Karpas-422 (cell line): ENCODE results near the gene KRTAP12-2. TPM values are rescaled to one million over a fixed set of nuclear protein-coding genes. Genes with fewer than 3 reads are reported as not detected.
"Not testable (repeated sequence)": the region's sequence is repeated elsewhere in the genome, so short reads cannot be mapped to it uniquely, and the experiment has no call there.

Source experiments
- DNase-seq: peaks from one replicate; pipeline ENCODE4 v3.0.0-alpha.2; 2015
- H2AFZ ChIP-seq: fragments of 200-600 bp; sonication (generic); 2 replicates; pipeline ENCODE4 v1.6.1; 2014; ENCODE audit warnings: antibody characterized with exemption, low read length, mixed read lengths
- H3K27ac ChIP-seq: fragments of 200-600 bp; sonication (generic); 2 replicates; pipeline ENCODE4 v1.5.1; 2014; ENCODE audit warnings: mild to moderate bottlenecking, low read length, moderate library complexity
- H3K27me3 ChIP-seq: fragments of 200-600 bp; sonication (generic); 2 replicates; pipeline ENCODE4 v1.6.1; 2014; ENCODE audit warnings: low read length, mixed read lengths
- H3K36me3 ChIP-seq: fragments of 200-600 bp; sonication (generic); 2 replicates; pipeline ENCODE4 v1.6.1; 2014; ENCODE audit warnings: low read length, mixed read lengths; ENCODE audit not compliant: insufficient read depth
- H3K4me1 ChIP-seq: fragments of 200-600 bp; sonication (generic); 2 replicates; pipeline ENCODE4 v1.6.1; 2014; ENCODE audit warnings: mild to moderate bottlenecking, low read length, mixed read lengths
- H3K4me2 ChIP-seq: fragments of 200-600 bp; sonication (generic); 2 replicates; pipeline ENCODE4 v1.6.1; 2014; ENCODE audit warnings: low read length, low read depth, mild to moderate bottlenecking; ENCODE audit not compliant: poor library complexity, severe bottlenecking
- H3K4me3 ChIP-seq: fragments of 200-600 bp; sonication (generic); 2 replicates; pipeline ENCODE4 v1.5.1; 2014; ENCODE audit warnings: mild to moderate bottlenecking, antibody characterized with exemption, low read length, mixed read lengths
- H3K79me2 ChIP-seq: fragments of 200-600 bp; sonication (generic); 2 replicates; pipeline ENCODE4 v1.6.1; 2014; ENCODE audit warnings: mild to moderate bottlenecking, low read length, mixed read lengths
- H3K9ac ChIP-seq: fragments of 200-600 bp; sonication (generic); 2 replicates; pipeline ENCODE4 v1.6.0; 2014; ENCODE audit warnings: low read length
- H3K9me2 ChIP-seq: fragments of 200-600 bp; sonication (generic), shearing (Covaris generic); replicated peaks from 2 replicates; pipeline ENCODE4 v1.6.0; 2014; ENCODE audit warnings: mild to moderate bottlenecking, low read length, moderate library complexity; ENCODE audit not compliant: insufficient read depth
- H3K9me3 ChIP-seq: fragments of 300-700, 200-600 bp; sonication (generic); 2 replicates; pipeline ENCODE4 v1.6.1; 2014; ENCODE audit warnings: low read length, mixed read lengths
- H4K20me1 ChIP-seq: fragments of 200-600 bp; sonication (generic); 2 replicates; pipeline ENCODE4 v1.6.1; 2014; ENCODE audit warnings: mild to moderate bottlenecking, antibody characterized with exemption, low read length, low read depth; ENCODE audit not compliant: insufficient read depth
- total RNA-seq: library from RNA; depleted of rRNA; stranded (reverse); fragments of >200 nt; shearing (Covaris generic); gene quantifications from 2 replicates; pipeline ENCODE4 v1.2.3, GENCODE V29; 2014; ENCODE audit warnings: low replicate concordance

KRTAP12-2 gene
- total RNA-seq, 1 experiment from 2014 or later = not detected

DNA sequence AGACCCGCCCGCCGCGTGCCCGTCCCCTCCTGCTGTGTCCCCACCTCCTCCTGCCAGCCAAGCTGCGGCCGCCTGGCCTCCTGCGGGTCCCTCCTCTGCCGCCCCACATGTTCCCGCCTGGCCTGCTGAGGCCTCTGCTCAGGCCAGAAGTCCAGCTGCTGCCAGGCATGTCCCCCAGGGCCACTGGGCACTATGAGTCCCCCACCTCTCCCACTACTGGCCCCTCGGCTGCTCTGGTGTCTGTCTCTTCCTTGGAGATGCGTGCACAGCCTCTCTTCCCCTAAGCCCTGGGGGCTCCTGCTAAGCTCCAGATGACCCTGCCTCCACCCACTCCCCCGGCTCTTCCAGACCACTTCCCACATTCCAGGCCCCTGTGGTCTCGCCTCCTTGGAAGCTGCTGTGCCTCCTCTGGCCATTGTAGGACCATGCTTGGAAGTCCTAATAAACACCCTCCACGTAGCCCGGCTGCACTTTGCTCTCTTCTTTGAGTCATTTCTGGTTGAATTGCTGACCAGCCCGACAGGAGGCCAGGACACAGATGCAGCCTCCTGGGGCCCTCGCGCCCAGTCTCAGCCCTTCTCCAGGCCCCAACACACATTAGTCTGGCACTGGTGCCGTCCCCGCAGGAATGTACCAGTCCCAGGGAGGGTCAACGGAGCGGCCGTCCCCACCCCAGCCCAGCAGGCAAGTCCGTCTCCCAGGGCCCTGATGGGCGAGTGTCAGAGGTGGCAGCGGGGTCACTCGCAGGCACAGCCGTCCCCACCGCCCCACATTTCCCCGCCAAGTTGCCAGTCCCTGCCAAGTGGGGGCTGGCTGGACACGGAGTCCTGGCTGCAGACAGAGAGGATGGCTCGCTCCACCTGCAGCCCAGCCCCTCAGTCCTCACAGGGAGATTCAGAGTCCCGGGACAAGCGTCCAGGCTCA is 31.3 kb upstream of the KRTAP12-2 start:
- Histone ChIP-seq H3K36me3 (no peaks in the 10 kb centered on the region), H3K79me2 (no peaks in the 10 kb centered on the region), H3K9me2 (no peaks in the 10 kb centered on the region), H3K4me1 (no peaks in the 10 kb centered on the region), H3K9ac (no peak overlapping the region), H3K4me3 (no peak overlapping the region), H4K20me1 (no peaks in the 10 kb centered on the region), H3K27me3 (no peaks in the 10 kb centered on the region), H3K4me2 (no peak overlapping the region), H3K27ac (no peak overlapping the region), H2AFZ (no peak overlapping the region), H3K9me3 (no peaks in the 10 kb centered on the region)
- DNase-seq = no peak

GRCh38 chr21:44697172-44697810 is 30.6 kb upstream of the KRTAP12-2 start, which contains the start of gene KRTAP10-12:
Gene KRTAP10-12 (plus strand): TSS chr21:44697172. CDS start chr21:44697202, 30 bp downstream.
- not testable (repeated sequence) for H3K27ac ChIP-seq, H3K9ac ChIP-seq, H2AFZ ChIP-seq, H3K4me1 ChIP-seq, H3K9me2 ChIP-seq, H3K79me2 ChIP-seq, H3K4me2 ChIP-seq, H4K20me1 ChIP-seq, H3K36me3 ChIP-seq, DNase-seq, H3K4me3 ChIP-seq, H3K27me3 ChIP-seq, H3K9me3 ChIP-seq

DNA sequence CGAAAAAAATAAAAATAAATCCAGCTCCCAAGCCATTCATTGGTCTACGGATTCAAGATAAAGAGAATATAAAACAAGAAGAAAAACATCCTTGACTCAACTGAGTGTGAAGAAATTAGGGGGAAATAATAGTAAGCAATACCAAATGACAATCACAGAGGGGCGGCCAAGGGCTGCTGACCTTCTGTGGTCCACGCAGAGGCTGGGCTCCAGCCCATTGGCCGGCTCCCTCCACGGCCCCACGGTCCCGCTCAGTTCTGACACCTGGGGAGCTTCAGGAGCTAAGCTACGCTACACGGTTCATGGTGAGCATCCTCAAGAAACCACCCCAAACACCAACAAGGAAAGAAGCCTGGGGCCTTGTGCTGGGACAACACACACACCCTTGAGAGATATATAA is 29.8 kb upstream of the KRTAP12-2 start:
- Histone ChIP-seq H3K4me3 (no peak overlapping the region), H2AFZ (no peak overlapping the region), H3K9me2 (no peaks in the 10 kb centered on the region), H4K20me1 (no peaks in the 10 kb centered on the region), H3K9ac (no peak overlapping the region), H3K4me1 (no peaks in the 10 kb centered on the region), H3K79me2 (no peaks in the 10 kb centered on the region), H3K36me3 (no peaks in the 10 kb centered on the region), H3K27me3 (no peaks in the 10 kb centered on the region), H3K4me2 (no peak overlapping the region), H3K27ac (no peak overlapping the region), H3K9me3 (no peaks in the 10 kb centered on the region)
- no peak for DNase-seq

DNA sequence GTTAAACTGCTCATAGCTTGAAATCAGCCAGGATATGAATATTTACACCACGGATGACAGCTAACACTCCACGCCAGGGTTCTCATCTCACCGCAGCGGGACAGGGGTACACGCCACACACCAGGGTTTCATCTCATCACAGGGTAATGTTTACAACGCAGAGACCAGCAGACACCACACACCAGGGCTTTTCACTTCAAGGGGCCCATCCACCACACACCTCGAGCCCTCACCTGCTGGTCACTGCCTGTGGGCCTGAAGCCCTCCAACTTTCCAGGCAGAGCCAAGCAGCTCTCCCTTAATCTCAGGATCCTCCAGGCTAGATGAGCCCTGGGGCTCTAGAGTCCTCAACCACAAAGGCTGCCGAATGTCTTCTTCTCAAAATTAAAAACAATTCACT is 28.9 kb upstream of the KRTAP12-2 start:
- DNase-seq = no peak
- Histone ChIP-seq H3K27ac (no peak overlapping the region), H3K79me2 (no peaks in the 10 kb centered on the region), H3K36me3 (no peaks in the 10 kb centered on the region), H3K4me2 (no peak overlapping the region), H3K9me3 (no peaks in the 10 kb centered on the region), H3K9me2 (no peaks in the 10 kb centered on the region), H3K27me3 (no peaks in the 10 kb centered on the region), H3K9ac (no peak overlapping the region), H3K4me3 (no peak overlapping the region), H4K20me1 (no peaks in the 10 kb centered on the region), H2AFZ (no peak overlapping the region), H3K4me1 (no peaks in the 10 kb centered on the region)

DNA sequence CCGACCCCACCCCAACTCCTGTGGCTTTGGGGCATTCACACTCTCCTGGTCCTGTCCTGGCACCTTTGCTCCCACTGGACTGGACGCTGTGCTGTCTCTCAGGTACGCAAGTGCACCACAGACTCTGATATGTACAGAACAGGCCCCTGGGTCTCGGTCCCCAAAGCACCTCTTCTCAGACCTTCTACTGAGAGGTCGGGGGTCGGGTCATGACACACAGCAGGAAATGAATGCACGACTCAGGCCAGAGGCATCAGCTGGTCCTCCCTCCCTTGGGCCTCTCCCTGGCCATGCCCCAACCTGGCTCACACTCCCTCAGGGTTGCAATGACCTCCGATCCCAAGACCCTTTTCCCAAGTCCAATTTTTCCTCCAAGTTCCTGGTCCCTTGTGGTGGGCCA is 28.5 kb upstream of the KRTAP12-2 start:
- no peaks in the 10 kb centered on the region for H3K9me3 ChIP-seq
- no peak overlapping the region for H2AFZ ChIP-seq
- no peaks in the 10 kb centered on the region for H3K36me3 ChIP-seq
- no peaks in the 10 kb centered on the region for H3K79me2 ChIP-seq
- H4K20me1 ChIP-seq = no peaks in the 10 kb centered on the region
- no peak overlapping the region for H3K9ac ChIP-seq
- H3K4me1 ChIP-seq = no peaks in the 10 kb centered on the region
- H3K9me2 ChIP-seq = no peaks in the 10 kb centered on the region
- H3K4me3 ChIP-seq = no peak overlapping the region
- H3K27ac ChIP-seq = no peak overlapping the region
- no peak overlapping the region for H3K4me2 ChIP-seq
- no peak for DNase-seq
- no peaks in the 10 kb centered on the region for H3K27me3 ChIP-seq

- Histone ChIP-seq H3K4me1 (no peaks in the 10 kb centered on the region), H3K9ac (no peak overlapping the region), H3K9me3 (no peaks in the 10 kb centered on the region), H3K27me3 (no peaks in the 10 kb centered on the region), H3K9me2 (no peaks in the 10 kb centered on the region), H3K27ac (no peak overlapping the region), H3K4me3 (no peak overlapping the region), H4K20me1 (no peaks in the 10 kb centered on the region), H2AFZ (no peak overlapping the region), H3K36me3 (no peaks in the 10 kb centered on the region), H3K79me2 (no peaks in the 10 kb centered on the region), H3K4me2 (no peak overlapping the region)
- DNase-seq = no peak
Observed at GRCh38 chr21:44694776-44695175, 28.0 kb upstream of the KRTAP12-2 start.

GRCh38 chr21:44692798-44693512 is 26.2 kb upstream of the KRTAP12-2 start:
- H3K9me3 ChIP-seq = no peaks in the 10 kb centered on the region
- H4K20me1 ChIP-seq = no peaks in the 10 kb centered on the region
- H3K27me3 ChIP-seq = no peaks in the 10 kb centered on the region
- DNase-seq = no peak
- no peak overlapping the region for H3K9ac ChIP-seq
- H3K27ac ChIP-seq = no peak overlapping the region
- H2AFZ ChIP-seq = no peak overlapping the region
- no peak overlapping the region for H3K4me3 ChIP-seq
- no peak overlapping the region for H3K4me2 ChIP-seq
- H3K36me3 ChIP-seq = no peaks in the 10 kb centered on the region
- H3K4me1 ChIP-seq = peaks cover 4% of the 10 kb centered on the region
- no peaks in the 10 kb centered on the region for H3K79me2 ChIP-seq
- H3K9me2 ChIP-seq = no peaks in the 10 kb centered on the region

DNA sequence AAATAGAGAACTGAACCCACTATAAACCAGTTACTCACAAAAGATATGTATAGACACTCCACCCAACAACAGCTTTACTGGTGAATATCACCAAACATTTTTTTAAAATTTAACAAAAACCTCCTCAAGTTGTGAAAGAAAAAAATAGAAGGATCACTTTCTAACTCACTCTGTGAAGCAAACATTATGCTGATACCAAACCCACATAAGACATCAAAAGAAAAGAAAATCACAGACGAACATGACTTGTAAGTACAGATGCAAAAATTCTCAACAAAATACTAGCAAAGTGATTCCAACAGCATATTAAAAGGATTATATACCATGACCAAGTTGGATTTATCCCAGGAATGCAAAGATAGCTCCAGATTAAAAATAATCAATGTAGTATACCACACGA is 25.0 kb upstream of the KRTAP12-2 start:
- Histone ChIP-seq H3K36me3 (no peaks in the 10 kb centered on the region), H3K27ac (no peak overlapping the region), H3K9ac (no peak overlapping the region), H3K27me3 (no peaks in the 10 kb centered on the region), H3K9me2 (no peaks in the 10 kb centered on the region), H3K4me2 (no peak overlapping the region), H3K79me2 (no peaks in the 10 kb centered on the region), H3K4me3 (no peak overlapping the region), H4K20me1 (no peaks in the 10 kb centered on the region; the same call in 1 of the 2 replicates), H2AFZ (no peak overlapping the region), H3K9me3 (no peaks in the 10 kb centered on the region), H3K4me1 (peaks cover 13% of the 10 kb centered on the region)
- no peak for DNase-seq
